CD4-positive, alpha-beta T cell (primary cell): ENCODE measurements around the gene IGF2BP3. TPM values are rescaled to one million over a fixed set of nuclear protein-coding genes. Genes with fewer than 3 reads are reported as not detected.
"Not testable (repeated sequence)": the region's sequence is repeated elsewhere in the genome, so short reads cannot be mapped to it uniquely, and the experiment has no call there.

Experiments used
- ATAC-seq: fragments of 200-7000 bp; cut with Tn5 transposase; one replicate; pipeline ENCODE4 v1.10.0; 2022; ENCODE audit warnings: mild to moderate bottlenecking; ENCODE audit not compliant: poor library complexity
- CTCF ChIA-PET: fragments of 350-600 bp; sonication (Branson Sonifier 250); formaldehyde crosslinking; loops from one replicate; lab custom pipeline; 2021; ENCODE audit warnings: antibody characterized with exemption, inconsistent platforms; lab: Charles Lee
- POLR2A ChIA-PET: fragments of 350-600 bp; sonication (Branson Sonifier 250); formaldehyde crosslinking; loops from one replicate; lab custom pipeline; 2021; ENCODE audit warnings: antibody characterized with exemption, inconsistent platforms; lab: Charles Lee
- DNase-seq, 14 experiments: peaks; one replicate each; pipeline ENCODE4 v3.0.0-alpha.2; 2013 to 2020; ENCODE audit warnings: mixed read lengths in 2 of 14
- H3K27ac ChIP-seq, 2 donors: one replicate each; pipeline versions ENCODE4 v1.5.1 to v1.7.0; 2013; ENCODE audit warnings: low read length in 2 of 2, low read depth in 1 of 2, mild to moderate bottlenecking in 1 of 2
- H3K27me3 ChIP-seq, 2 experiments: 1 replicate in 1 of 2; 2 replicates in 1 of 2; pipeline versions ENCODE4 v1.6.1 to v1.7.0; 2013; ENCODE audit warnings: low read length in 2 of 2, control low read depth in 1 of 2, mild to moderate bottlenecking in 1 of 2, moderate library complexity in 1 of 2; ENCODE audit not compliant: insufficient read depth in 2 of 2, control insufficient read depth in 1 of 2
- H3K36me3 ChIP-seq: one replicate; pipeline ENCODE4 v1.6.1; 2013; ENCODE audit warnings: low read length, control low read depth; ENCODE audit not compliant: insufficient read depth
- H3K4me1 ChIP-seq: one replicate; pipeline ENCODE4 v1.6.1; 2013; ENCODE audit warnings: low read length, control low read depth; ENCODE audit not compliant: insufficient read depth
- H3K4me3 ChIP-seq: one replicate; pipeline ENCODE4 v1.5.1; 2013; ENCODE audit warnings: mild to moderate bottlenecking, low read length, moderate library complexity
- H3K9me3 ChIP-seq, 2 experiments: 1 replicate in 1 of 2; 2 replicates in 1 of 2; pipeline versions ENCODE4 v1.6.1 to v1.7.0; 2013; ENCODE audit warnings: low read length in 2 of 2, mild to moderate bottlenecking in 2 of 2, control low read depth in 1 of 2, moderate library complexity in 1 of 2; ENCODE audit not compliant: control insufficient read depth in 1 of 2, insufficient read depth in 1 of 2
- H3K27ac Mint-ChIP-seq: one replicate; pipeline ENCODE4 v1.8.0; 2020; ENCODE audit warnings: mixed read lengths
- H3K27me3 Mint-ChIP-seq: one replicate; pipeline ENCODE4 v1.8.0; 2021; ENCODE audit warnings: mixed read lengths
- H3K36me3 Mint-ChIP-seq: one replicate; pipeline ENCODE4 v1.8.0; 2021; ENCODE audit warnings: low read depth, mixed read lengths
- H3K4me1 Mint-ChIP-seq: one replicate; pipeline ENCODE4 v1.8.0; 2021; ENCODE audit warnings: low read depth, mixed read lengths
- H3K4me3 Mint-ChIP-seq: one replicate; pipeline ENCODE4 v1.8.0; 2020; ENCODE audit warnings: mild to moderate bottlenecking, mixed read lengths
- H3K9me3 Mint-ChIP-seq: one replicate; pipeline ENCODE4 v1.8.0; 2020; ENCODE audit warnings: mixed read lengths
- intact Hi-C, 2 experiments: fragments of 100-400 bp; cut with DNase I in 1 of 2; cut with micrococcal nuclease in 1 of 2; formaldehyde crosslinking; loops; one replicate each; pipeline versions ENCODE4 v1.15.1 to v1.9.0; 2023 to 2025; cut with DNase I, micrococcal nuclease
- total RNA-seq, 174 experiments: library from RNA in 2 of 174; stranded (reverse) in 2 of 174; gene quantifications; one replicate each; pipeline ENCODE4 v1.2.3 and lab custom pipeline; 2021 to 2026
- TF ChIP-seq, protein P1 (sequence below): fragments of 200-600 bp; IDR thresholded peaks from one replicate; pipeline ENCODE4 v1.8.0; 2022; ENCODE audit warnings: antibody characterized with exemption, mild to moderate bottlenecking

Gene IGF2BP3
- total RNA-seq, 2 experiments from 2014 or later, result not detected

DNA sequence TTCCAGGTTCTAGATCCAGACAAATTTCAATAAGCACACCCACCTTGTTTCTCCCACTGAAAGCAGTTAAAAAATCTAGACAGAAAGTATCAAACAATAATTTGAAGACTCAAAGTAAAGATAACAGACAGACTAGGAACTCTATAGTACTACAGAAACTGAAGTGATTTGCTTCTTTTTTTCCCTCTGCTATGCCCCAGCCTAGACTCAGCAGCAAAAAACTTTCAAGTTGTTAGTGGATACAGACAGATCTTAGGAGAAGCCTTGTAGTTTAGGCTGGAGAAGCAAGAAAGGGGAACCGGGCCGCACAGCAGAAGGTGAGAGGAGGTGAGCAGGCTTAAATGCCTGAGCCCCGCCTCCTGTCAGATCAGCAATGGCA lies 65.1 kb downstream of the IGF2BP3 start:
- no peak overlapping the region for H3K27ac Mint-ChIP-seq
- no peaks in the 10 kb centered on the region for H3K4me1 Mint-ChIP-seq
- DNase-seq, result no peak
- no peaks in the 10 kb centered on the region for H3K27me3 ChIP-seq
- intact Hi-C loops, result no loop called here
- H3K27ac ChIP-seq, result no peak overlapping the region
- CTCF ChIA-PET, result no interaction called here
- H3K27me3 Mint-ChIP-seq, result no peaks in the 10 kb centered on the region
- no peak for ATAC-seq
- no peaks in the 10 kb centered on the region for H3K36me3 Mint-ChIP-seq
- H3K9me3 ChIP-seq, result no peaks in the 10 kb centered on the region
- no peak overlapping the region for H3K4me3 Mint-ChIP-seq
- H3K4me1 ChIP-seq, result no peaks in the 10 kb centered on the region
- TF ChIP-seq, protein P1, sequence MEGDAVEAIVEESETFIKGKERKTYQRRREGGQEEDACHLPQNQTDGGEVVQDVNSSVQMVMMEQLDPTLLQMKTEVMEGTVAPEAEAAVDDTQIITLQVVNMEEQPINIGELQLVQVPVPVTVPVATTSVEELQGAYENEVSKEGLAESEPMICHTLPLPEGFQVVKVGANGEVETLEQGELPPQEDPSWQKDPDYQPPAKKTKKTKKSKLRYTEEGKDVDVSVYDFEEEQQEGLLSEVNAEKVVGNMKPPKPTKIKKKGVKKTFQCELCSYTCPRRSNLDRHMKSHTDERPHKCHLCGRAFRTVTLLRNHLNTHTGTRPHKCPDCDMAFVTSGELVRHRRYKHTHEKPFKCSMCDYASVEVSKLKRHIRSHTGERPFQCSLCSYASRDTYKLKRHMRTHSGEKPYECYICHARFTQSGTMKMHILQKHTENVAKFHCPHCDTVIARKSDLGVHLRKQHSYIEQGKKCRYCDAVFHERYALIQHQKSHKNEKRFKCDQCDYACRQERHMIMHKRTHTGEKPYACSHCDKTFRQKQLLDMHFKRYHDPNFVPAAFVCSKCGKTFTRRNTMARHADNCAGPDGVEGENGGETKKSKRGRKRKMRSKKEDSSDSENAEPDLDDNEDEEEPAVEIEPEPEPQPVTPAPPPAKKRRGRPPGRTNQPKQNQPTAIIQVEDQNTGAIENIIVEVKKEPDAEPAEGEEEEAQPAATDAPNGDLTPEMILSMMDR, result no peak
- no peaks in the 10 kb centered on the region for H3K9me3 Mint-ChIP-seq
- H3K4me3 ChIP-seq, result no peak overlapping the region
- POLR2A ChIA-PET, result no interaction called here
- no peaks in the 10 kb centered on the region for H3K36me3 ChIP-seq

DNA sequence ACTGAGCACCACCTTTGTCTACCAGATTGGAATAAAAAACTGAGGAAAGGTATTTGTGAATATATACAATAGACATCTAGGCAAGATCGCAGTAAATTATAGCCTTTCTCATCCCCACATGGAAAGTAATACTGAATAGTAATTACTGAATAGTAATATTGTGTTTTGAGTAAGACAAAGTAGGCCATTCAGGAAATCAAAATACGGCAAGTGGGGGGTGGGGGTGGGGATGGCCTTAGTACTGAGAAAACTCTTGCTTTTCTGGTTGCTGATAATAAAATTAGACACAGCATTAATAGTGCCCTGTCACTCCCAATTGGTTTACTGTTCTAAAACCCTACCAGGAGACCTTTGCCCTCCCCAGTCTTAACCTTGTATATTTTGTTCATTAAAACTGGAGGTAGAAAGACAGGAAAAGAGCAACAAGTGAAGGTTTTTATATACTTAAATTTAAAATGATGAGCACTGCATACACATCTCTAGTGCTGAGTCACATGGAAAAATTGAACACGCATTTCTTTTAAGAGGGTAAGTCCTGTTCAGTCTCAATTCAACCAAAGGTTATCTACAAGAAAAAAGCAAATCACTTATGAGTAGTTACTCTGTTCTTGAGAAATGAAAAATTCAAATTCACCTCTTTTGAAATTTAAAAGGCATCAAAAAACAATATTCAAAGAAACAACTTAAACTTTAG lies 65.6 kb downstream of the IGF2BP3 start:
- ATAC-seq, result no peak
- no peak overlapping the region for H3K27ac Mint-ChIP-seq
- no peaks in the 10 kb centered on the region for H3K27me3 Mint-ChIP-seq
- no peaks in the 10 kb centered on the region for H3K9me3 ChIP-seq
- no peak overlapping the region for H3K27ac ChIP-seq
- TF ChIP-seq, protein P1, result no peak
- H3K4me1 ChIP-seq, result no peaks in the 10 kb centered on the region
- no peak overlapping the region for H3K4me3 Mint-ChIP-seq
- no peaks in the 10 kb centered on the region for H3K9me3 Mint-ChIP-seq
- H3K4me3 ChIP-seq, result no peak overlapping the region
- DNase-seq, result no peak
- ChIA-PET POLR2A (no interaction called here), CTCF (no interaction called here)
- H3K36me3 ChIP-seq, result no peaks in the 10 kb centered on the region
- intact Hi-C loops, result no loop called here
- no peaks in the 10 kb centered on the region for H3K27me3 ChIP-seq
- H3K36me3 Mint-ChIP-seq, result no peaks in the 10 kb centered on the region
- H3K4me1 Mint-ChIP-seq, result no peaks in the 10 kb centered on the region

DNA sequence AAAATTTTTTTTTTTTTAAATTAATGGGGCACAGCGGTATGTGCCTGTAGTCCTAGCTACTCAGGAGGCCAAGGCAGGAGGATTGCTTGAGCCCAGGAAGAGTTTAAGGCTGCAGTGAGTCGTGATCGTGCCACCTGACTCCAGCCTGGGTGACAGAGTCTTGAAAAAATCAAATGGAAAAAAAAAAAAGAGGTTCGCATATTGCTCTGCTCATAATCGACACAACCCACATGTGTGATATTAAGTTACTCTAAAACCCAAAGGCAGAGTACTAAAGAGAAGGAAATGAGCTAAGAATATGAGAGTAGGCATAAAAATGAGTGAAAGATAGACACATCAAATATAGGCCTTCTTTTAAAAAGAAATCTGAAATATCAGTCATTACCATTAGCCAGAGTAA lies 66.3 kb downstream of the IGF2BP3 start:
- Histone ChIP-seq H3K4me3 (no peak overlapping the region), H3K27me3 (no peaks in the 10 kb centered on the region), H3K9me3 (no peaks in the 10 kb centered on the region), H3K27ac (no peak overlapping the region), H3K36me3 (no peaks in the 10 kb centered on the region), H3K4me1 (no peaks in the 10 kb centered on the region)
- H3K36me3 Mint-ChIP-seq, result no peaks in the 10 kb centered on the region
- ATAC-seq (no peak), DNase-seq (no peak)
- POLR2A ChIA-PET, result no interaction called here
- H3K4me1 Mint-ChIP-seq, result no peaks in the 10 kb centered on the region
- intact Hi-C loops, result no loop called here
- no peak overlapping the region for H3K4me3 Mint-ChIP-seq
- TF ChIP-seq, protein P1, result no peak
- CTCF ChIA-PET, result no interaction called here
- no peaks in the 10 kb centered on the region for H3K9me3 Mint-ChIP-seq
- no peaks in the 10 kb centered on the region for H3K27me3 Mint-ChIP-seq
- no peak overlapping the region for H3K27ac Mint-ChIP-seq

DNA sequence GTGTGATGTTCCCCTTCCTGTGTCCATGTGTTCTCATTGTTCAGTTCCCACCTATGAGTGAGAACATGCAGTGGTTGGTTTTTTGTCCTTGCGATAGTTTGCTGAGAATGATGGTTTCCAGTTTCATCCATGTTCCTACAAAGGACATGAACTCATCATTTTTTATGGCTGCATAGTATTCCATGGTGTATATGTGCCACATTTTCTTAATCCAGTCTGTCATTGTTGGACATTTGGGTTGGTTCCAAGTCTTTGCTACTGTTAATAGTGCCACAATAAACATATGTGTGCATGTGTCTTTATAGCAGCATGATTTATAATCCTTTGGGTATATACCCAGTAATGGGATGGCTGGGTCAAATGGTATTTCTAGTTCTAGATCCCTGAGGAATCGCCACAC lies 72.2 kb downstream of the IGF2BP3 start:
- POLR2A ChIA-PET, H3K9me3 ChIP-seq, H3K36me3 Mint-ChIP-seq, H3K4me3 ChIP-seq, H3K27me3 ChIP-seq, CTCF ChIA-PET, H3K36me3 ChIP-seq, H3K4me1 Mint-ChIP-seq, intact Hi-C loops, H3K27ac ChIP-seq, H3K27ac Mint-ChIP-seq, H3K9me3 Mint-ChIP-seq, H3K4me1 ChIP-seq, H3K27me3 Mint-ChIP-seq, DNase-seq, H3K4me3 Mint-ChIP-seq, ATAC-seq: not testable (repeated sequence)
